Stomach (tissue), 9 donors: ENCODE measurements around the gene CKLF. TPM values are rescaled to one million over a fixed set of nuclear protein-coding genes. Genes with fewer than 3 reads are reported as not detected.

ENCODE experiments used
- DNase-seq, 2 donors: peaks; one replicate each; pipeline versions ENCODE4 v3.0.0 to v3.0.0-alpha.2; 2013 to 2019
- H3K27ac ChIP-seq, 5 donors: fragments of 200-600 bp in 4 of 5; sonication (generic) in 4 of 5; one replicate each; pipeline ENCODE4 v1.5.1; 2013 to 2019; ENCODE audit warnings: mild to moderate bottlenecking in 1 of 5, moderate library complexity in 1 of 5
- H3K27me3 ChIP-seq, 3 donors: fragments of 200-600 bp; sonication (generic); one replicate each; pipeline ENCODE4 v1.5.1; 2017 to 2019; ENCODE audit warnings: mixed run types in 1 of 3
- H3K36me3 ChIP-seq, 4 donors: fragments of 200-600 bp; sonication (generic); 1 replicate in 3 of 4; 2 replicates in 1 of 4; pipeline ENCODE4 v1.5.1; 2016 to 2019
- H3K4me1 ChIP-seq, 4 donors: fragments of 200-600 bp; sonication (generic); one replicate each; pipeline ENCODE4 v1.5.1; 2016 to 2019
- H3K4me3 ChIP-seq, 4 donors: fragments of 200-600 bp; sonication (generic) in 3 of 4; one replicate each; pipeline ENCODE4 v1.5.1; 2016 to 2019; ENCODE audit warnings: mild to moderate bottlenecking in 1 of 4
- H3K9me3 ChIP-seq, 4 donors: fragments of 200-600 bp; sonication (generic); one replicate each; pipeline ENCODE4 v1.5.1; 2016 to 2019
- EP300 ChIP-seq: sonication (generic); formaldehyde crosslinking; IDR thresholded peaks from one replicate; pipeline ENCODE4 v1.6.1; 2017; ENCODE audit warnings: antibody characterized with exemption
- POLR2A ChIP-seq, 4 donors: fragments of 450-650 bp; IDR thresholded peaks; one replicate each; pipeline ENCODE4 v1.6.1; 2016; ENCODE audit warnings: antibody characterized with exemption in 4 of 4, control low read depth in 2 of 4, mild to moderate bottlenecking in 1 of 4, moderate library complexity in 1 of 4
- POLR2AphosphoS5 ChIP-seq, 3 donors: sonication (generic); formaldehyde crosslinking; IDR thresholded peaks; one replicate each; pipeline ENCODE4 v1.6.1; 2016; ENCODE audit warnings: antibody characterized with exemption in 3 of 3
- WGBS, 5 donors: extraction: QIAGEN DNeasy Blood & Tissue Kit in 3 of 5; methylation state at CpG; one replicate each; pipeline versions ENCODE4 v1.1.5 to v1.1.7; 2013 to 2018; 5-methylcytosine and 5-hydroxymethylcytosine counted together
- intact Hi-C: fragments of 100-400 bp; cut with DNase I; formaldehyde crosslinking; loops from one replicate; pipeline ENCODE4 v1.15.1; 2023; ENCODE audit warnings: low total_unique reads
- polyA plus RNA-seq, 3 donors: library from polyadenylated mRNA; stranded (reverse); fragments of 200-250 nt; gene quantifications; one replicate each; pipeline ENCODE4 v1.2.3, GENCODE V29; 2013
- total RNA-seq, 5 donors: library from RNA; depleted of rRNA; stranded (reverse); fragments of >200 nt; gene quantifications; one replicate each; pipeline versions ENCODE4 v1.1.0 to v1.2.3, GENCODE V29; 2014 to 2016
- TF ChIP-seq, protein P1 (sequence below), 7 experiments: fragments of 450-650 bp in 4 of 7; fragments of 200-600 bp in 3 of 7; sonication (generic) in 3 of 7; IDR thresholded peaks; one replicate each; pipeline ENCODE4 v1.5.1; 2016 to 2019; ENCODE audit warnings: antibody characterized with exemption in 7 of 7, control low read depth in 2 of 7, mild to moderate bottlenecking in 1 of 7
- donor health status: healthy with polysubstance abuse.
- donor health status: Bipolar disorder and iron deficiency.
- donor health status: healthy.

The CKLF gene
- total and polyA plus RNA-seq, 8 donors, result 4.1 to 35.7 (median 25.2) TPM; not detected in 1

DNA sequence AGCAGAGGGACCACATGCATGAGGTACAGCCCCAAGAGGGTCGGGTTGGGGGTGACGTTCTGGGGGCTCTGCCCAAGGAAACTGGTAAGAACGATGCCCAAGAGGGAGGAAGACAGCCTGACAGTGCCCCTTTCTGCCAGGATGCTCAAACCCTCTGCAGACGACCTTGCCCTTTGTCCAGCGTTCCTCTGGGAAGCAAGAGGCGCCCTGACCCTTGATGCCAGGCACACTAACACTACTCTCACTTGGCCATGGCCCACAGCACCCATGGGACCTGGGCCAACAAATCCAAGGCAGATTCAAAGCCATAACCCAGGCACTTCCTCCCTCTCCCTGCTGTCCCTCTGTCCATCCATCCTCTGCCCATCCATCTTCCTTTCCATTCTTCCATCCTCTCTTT, 22.9 kb upstream of the CKLF start:
- peaks cover 34 to 100% (median 95%) of the 10 kb centered on the region in 4 donors for H3K36me3 ChIP-seq
- no peaks in the 10 kb centered on the region for H3K27me3 ChIP-seq
- H3K4me1 ChIP-seq, result peaks cover 0 to 18% (median 3%) of the 10 kb centered on the region in 4 donors
- intact Hi-C loops, result no loop called here
- H3K4me3 ChIP-seq, result no peak overlapping the region
- TF ChIP-seq, protein P1, sequence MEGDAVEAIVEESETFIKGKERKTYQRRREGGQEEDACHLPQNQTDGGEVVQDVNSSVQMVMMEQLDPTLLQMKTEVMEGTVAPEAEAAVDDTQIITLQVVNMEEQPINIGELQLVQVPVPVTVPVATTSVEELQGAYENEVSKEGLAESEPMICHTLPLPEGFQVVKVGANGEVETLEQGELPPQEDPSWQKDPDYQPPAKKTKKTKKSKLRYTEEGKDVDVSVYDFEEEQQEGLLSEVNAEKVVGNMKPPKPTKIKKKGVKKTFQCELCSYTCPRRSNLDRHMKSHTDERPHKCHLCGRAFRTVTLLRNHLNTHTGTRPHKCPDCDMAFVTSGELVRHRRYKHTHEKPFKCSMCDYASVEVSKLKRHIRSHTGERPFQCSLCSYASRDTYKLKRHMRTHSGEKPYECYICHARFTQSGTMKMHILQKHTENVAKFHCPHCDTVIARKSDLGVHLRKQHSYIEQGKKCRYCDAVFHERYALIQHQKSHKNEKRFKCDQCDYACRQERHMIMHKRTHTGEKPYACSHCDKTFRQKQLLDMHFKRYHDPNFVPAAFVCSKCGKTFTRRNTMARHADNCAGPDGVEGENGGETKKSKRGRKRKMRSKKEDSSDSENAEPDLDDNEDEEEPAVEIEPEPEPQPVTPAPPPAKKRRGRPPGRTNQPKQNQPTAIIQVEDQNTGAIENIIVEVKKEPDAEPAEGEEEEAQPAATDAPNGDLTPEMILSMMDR (IDR thresholded peaks at IDR 0.05), result no peak
- no peak for TF ChIP-seq POLR2AphosphoS5 (IDR thresholded peaks at IDR 0.05)
- no peak for TF ChIP-seq POLR2A (IDR thresholded peaks at IDR 0.05)
- TF ChIP-seq EP300, result no peak
- no peaks in the 10 kb centered on the region for H3K9me3 ChIP-seq
- no peak for DNase-seq
- no peak overlapping the region for H3K27ac ChIP-seq
- WGBS, 5 donors, result 79 to 93% (median 92%) methylated on average over 2 to 6 of the region's 6 CpGs

DNA sequence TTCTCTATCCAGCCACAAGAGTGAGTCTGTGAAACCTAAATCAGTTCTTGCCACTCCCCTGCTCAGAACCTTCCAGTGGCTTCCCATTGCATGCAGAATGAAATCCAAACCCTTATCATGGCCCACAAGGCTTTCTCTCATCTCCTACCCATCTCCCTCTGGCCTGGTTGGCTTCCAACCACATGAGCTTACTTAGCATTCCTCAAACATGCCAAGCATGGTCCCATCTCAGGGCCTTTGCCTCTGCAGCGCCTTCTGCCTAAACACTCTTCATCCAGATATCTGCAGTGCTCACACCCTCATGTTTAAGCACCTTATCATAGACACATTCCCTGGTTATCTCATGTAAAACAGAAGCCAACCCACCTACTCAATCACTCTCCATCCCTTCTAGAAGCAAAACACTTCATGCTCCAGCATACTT, 18.0 kb upstream of the CKLF start:
- TF ChIP-seq POLR2A (IDR thresholded peaks at IDR 0.05) (no peak), EP300 (no peak), POLR2AphosphoS5 (IDR thresholded peaks at IDR 0.05) (no peak)
- TF ChIP-seq, protein P1 (IDR thresholded peaks at IDR 0.05), result no peak
- Histone ChIP-seq H3K36me3 (peaks cover 29 to 100% (median 94%) of the 10 kb centered on the region in 4 donors), H3K4me3 (no peak overlapping the region), H3K4me1 (no peaks in the 10 kb centered on the region), H3K27ac (no peak overlapping the region), H3K27me3 (no peaks in the 10 kb centered on the region), H3K9me3 (no peaks in the 10 kb centered on the region)
- 58 to 96% (median 89%) methylated on average over 1 of the region's 1 CpG for WGBS, 5 donors
- intact Hi-C loops, result no loop called here
- DNase-seq, result no peak

DNA sequence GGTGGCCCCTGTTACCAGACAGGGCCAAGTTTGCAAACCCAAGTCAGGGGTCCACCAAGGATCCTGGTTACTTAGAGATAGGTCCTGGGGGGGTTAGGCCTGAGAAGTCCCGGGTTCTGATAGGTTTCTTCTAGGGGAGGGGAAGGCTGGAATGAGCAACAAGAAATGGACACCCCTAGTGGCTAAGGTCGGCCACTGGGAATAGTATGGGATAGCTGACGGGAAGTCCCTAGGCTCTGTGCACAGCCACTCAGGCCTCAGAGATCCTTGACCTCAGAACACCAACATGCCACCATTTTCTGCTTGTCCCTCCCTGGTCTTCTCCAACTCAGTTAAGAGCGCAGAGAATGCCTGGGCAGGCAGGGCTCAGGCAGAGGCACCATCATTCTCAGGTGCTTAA, 15.9 kb upstream of the CKLF start:
- Histone ChIP-seq H3K9me3 (no peaks in the 10 kb centered on the region), H3K27ac (no peak overlapping the region), H3K4me3 (no peak overlapping the region), H3K36me3 (peaks cover 13 to 98% (median 91%) of the 10 kb centered on the region in 4 donors), H3K27me3 (no peaks in the 10 kb centered on the region), H3K4me1 (no peaks in the 10 kb centered on the region)
- TF ChIP-seq EP300 (no peak), POLR2AphosphoS5 (IDR thresholded peaks at IDR 0.05) (no peak), POLR2A (IDR thresholded peaks at IDR 0.05) (no peak)
- TF ChIP-seq, protein P1 (IDR thresholded peaks at IDR 0.05), result no peak
- intact Hi-C loops, result no loop called here
- no peak for DNase-seq
- 84 to 98% (median 89%) methylated on average over 3 to 4 of the region's 4 CpGs for WGBS, 5 donors

DNA sequence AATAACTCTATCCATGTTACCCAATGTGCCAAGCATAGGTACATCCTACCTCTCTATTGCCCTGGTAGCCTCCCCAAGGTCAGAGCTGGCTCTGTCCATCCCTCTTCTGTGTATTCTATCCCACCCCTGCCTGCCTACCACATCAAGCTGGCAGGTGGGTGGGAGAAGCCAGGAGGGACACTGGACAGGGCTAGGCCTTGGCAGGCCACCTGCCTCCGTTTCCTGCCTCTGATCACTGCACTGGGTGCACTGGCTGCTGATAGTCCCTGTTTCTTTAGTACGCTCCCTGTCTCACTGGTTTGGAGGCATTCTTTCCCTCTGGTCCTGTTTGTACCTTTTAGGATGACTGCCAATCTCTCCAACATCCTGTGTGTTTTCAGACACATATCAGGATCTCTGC, 15.1 kb upstream of the CKLF start:
- H3K36me3 ChIP-seq, result peaks cover 11 to 97% (median 90%) of the 10 kb centered on the region in 4 donors
- TF ChIP-seq POLR2A (IDR thresholded peaks at IDR 0.05), result no peak
- H3K9me3 ChIP-seq, result no peaks in the 10 kb centered on the region
- DNase-seq, result no peak
- H3K27me3 ChIP-seq, result no peaks in the 10 kb centered on the region
- 82 to 90% (median 88%) methylated on average over 2 of the region's 2 CpGs for WGBS, 5 donors
- H3K4me1 ChIP-seq, result no peaks in the 10 kb centered on the region
- no peak overlapping the region for H3K27ac ChIP-seq
- intact Hi-C loops, result no loop called here
- H3K4me3 ChIP-seq, result no peak overlapping the region

DNA sequence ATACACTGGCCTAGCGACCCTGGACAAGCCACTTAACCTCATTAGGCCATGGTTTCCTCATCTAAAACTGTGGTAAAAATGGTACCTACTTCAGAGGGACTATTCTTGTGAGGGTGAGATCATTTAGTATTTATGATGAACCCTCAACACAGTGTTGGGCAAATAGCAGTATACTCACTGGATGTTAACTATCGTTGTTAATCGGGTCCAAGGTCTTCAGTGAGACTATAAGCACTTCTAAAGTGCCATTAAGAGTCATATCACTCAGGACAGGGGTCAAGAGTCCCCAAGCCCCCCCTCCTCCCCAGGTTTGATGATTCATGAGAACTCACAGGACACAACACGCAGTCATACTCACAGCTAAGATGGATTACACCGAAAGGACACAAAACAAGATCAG, 13.5 kb upstream of the CKLF start:
- no peak for TF ChIP-seq POLR2AphosphoS5 (IDR thresholded peaks at IDR 0.05)
- TF ChIP-seq, protein P1 (IDR thresholded peaks at IDR 0.05), result no peak
- no peak for TF ChIP-seq POLR2A (IDR thresholded peaks at IDR 0.05)
- no peak for TF ChIP-seq EP300
- H3K27ac ChIP-seq, result no peak overlapping the region
- no peaks in the 10 kb centered on the region for H3K9me3 ChIP-seq
- 83 to 99% (median 94%) methylated on average over 5 of the region's 5 CpGs for WGBS, 5 donors
- no peak overlapping the region for H3K4me3 ChIP-seq
- H3K27me3 ChIP-seq, result no peaks in the 10 kb centered on the region
- DNase-seq, result no peak
- intact Hi-C loops, result no loop called here
- H3K4me1 ChIP-seq, result no peaks in the 10 kb centered on the region
- H3K36me3 ChIP-seq, result peaks cover 11 to 97% (median 87%) of the 10 kb centered on the region in 4 donors
